Epithelial cell of proximal tubule (primary cell): ENCODE data around the gene NAPEPLD. TPM values are rescaled to one million over a fixed set of nuclear protein-coding genes. Genes with fewer than 3 reads are reported as not detected.

Experiments used
- DNase-seq: peaks from one replicate; pipeline ENCODE4 v3.0.0-alpha.2; 2011; ENCODE audit warnings: low read depth
- H3K4me3 ChIP-seq: 2 replicates; pipeline ENCODE4 v1.5.1; 2011; ENCODE audit warnings: low read depth, mild to moderate bottlenecking, low read length
- total RNA-seq: library from RNA; depleted of rRNA; stranded (reverse); fragments of >200 nt; gene quantifications from 2 replicates; pipeline ENCODE4 v1.2.3, GENCODE V29; 2015
- TF ChIP-seq, protein P1 (sequence below): conservative IDR thresholded peaks from 2 replicates; pipeline ENCODE4 v1.5.1; 2012; ENCODE audit warnings: low read depth, mild to moderate bottlenecking, low read length

Gene NAPEPLD
- total RNA-seq, 1 donor from 2014 or later, result 5.8 TPM

DNA sequence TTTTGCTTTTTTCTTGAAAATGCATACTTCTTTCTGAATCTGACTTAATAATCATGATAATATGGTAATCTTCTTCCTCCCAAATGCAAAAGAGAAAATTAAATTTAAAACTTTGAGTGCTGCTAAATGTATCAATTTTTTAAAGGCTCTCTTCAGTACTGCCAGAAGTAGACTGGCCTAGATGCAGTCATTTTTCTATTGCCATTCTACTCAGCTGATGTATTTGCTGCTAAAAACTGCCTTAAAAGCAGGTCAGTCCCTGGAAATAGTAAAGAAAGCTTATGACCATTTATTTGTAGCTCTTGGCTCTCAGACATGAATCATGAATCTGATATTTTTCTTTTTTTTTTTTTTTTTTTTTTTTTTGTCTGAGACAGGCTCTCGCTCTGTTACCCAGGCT lies 28.5 kb downstream of the NAPEPLD start:
- TF ChIP-seq, protein P1, sequence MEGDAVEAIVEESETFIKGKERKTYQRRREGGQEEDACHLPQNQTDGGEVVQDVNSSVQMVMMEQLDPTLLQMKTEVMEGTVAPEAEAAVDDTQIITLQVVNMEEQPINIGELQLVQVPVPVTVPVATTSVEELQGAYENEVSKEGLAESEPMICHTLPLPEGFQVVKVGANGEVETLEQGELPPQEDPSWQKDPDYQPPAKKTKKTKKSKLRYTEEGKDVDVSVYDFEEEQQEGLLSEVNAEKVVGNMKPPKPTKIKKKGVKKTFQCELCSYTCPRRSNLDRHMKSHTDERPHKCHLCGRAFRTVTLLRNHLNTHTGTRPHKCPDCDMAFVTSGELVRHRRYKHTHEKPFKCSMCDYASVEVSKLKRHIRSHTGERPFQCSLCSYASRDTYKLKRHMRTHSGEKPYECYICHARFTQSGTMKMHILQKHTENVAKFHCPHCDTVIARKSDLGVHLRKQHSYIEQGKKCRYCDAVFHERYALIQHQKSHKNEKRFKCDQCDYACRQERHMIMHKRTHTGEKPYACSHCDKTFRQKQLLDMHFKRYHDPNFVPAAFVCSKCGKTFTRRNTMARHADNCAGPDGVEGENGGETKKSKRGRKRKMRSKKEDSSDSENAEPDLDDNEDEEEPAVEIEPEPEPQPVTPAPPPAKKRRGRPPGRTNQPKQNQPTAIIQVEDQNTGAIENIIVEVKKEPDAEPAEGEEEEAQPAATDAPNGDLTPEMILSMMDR, result no peak
- DNase-seq, result no peak
- H3K4me3 ChIP-seq, result no peak overlapping the region

DNA sequence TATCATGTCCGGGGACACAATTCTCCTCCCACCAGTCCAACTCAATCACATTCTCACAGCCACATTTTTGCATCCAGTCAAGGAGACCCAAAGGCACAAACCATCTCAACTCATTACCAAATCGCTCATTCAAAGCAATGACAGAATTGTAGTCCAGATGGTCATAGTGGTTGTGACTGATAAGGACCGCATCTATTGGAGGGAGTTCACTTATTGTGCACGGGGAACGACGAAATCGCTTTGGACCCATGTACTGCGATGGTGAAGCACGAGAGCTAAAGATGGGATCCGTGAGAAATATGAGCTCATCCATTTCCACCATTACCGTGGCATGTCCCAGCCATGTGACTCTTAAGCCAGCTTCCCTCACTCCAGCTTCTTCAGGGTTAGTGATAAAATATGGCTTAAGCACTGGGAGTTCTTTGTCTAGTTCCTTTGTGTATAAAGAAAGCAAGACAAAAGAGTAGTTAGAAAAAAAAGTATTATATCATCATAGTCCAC lies 29.1 kb downstream of the NAPEPLD start:
- no peak for DNase-seq

DNA sequence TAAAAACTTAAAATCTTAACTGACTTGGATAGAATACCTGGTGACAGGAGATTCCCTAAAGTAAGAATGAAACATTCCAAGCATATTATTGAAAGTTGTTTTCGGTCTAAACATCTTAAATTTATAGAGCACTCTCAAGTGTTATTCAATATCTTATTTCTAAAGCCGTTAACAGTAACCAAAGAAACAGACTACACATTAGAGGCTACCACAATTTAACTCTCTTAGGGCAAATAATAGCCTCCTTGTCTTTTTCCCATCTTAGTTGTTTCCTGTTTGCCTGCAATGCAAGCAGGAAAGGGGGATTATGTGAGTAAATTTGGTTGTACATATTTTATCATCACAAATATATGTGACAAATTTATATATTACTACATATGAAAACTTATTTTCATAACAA lies 31.4 kb downstream of the NAPEPLD start:
- TF ChIP-seq, protein P1, result no peak
- no peak for DNase-seq
- no peak overlapping the region for H3K4me3 ChIP-seq

More for the DNA sequence above, 29.1 kb downstream of the NAPEPLD start:
- TF ChIP-seq, protein P1, result no peak
- H3K4me3 ChIP-seq, result no peak overlapping the region

DNA sequence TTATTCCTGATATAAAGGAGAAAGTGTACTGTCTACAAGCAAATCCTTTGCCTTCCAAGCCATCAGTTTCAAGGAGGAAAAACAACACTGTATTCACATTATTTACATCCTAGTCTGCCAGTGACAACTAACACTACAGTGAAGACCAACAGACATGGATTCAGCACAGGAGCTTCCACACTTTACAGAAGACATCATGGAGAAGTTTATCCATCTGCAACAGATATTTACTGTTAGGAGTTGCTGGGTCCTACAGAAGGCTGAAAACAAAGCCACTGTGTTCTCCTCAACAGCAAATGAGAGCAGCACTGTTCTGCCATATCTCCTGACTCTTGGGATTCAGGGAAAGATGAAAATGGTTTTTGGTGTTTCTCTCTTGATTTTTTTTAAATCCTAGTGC lies 31.9 kb downstream of the NAPEPLD start:
- TF ChIP-seq, protein P1, result no peak
- DNase-seq, result no peak
- H3K4me3 ChIP-seq, result no peak overlapping the region

DNA sequence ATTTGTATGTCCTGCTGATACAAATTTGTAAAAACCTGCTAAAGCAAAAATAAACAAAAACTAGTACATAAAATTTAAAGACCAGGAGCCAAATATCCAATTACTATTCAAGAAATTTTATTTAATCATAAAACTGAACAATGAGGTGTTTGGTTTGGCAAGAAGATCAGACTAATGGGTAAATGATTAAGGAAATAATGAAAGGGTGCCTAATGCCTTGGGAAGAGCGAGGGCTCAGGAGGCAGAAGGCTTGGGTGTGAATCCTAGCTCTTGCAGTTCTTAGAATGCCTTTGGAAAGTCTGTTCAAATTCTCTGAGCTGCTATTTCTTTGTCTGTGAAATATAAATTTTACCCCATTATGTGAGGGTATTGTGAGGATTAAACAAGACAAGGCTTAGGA lies 32.4 kb downstream of the NAPEPLD start:
- TF ChIP-seq, protein P1, result no peak

DNA sequence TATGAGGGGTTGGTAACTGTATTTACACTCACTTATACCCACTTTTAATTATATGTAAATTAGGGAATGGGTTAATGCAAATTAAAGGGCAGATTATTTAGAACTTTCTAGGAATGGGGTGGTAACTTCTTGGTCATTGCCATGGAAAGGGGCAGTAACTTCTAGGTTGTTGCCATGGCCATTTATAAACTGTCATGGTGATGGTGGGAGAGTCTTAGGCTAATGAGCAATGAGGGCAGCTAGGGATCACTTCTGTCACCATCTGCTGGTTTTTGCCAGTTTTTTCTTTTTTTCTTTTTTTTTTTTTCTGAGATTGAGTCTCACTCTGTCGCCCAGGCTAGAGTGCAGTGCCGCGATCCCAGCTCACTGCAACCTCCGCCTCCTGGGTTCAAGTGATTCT lies 33.1 kb downstream of the NAPEPLD start:
- TF ChIP-seq, protein P1, result no peak
- no peak overlapping the region for H3K4me3 ChIP-seq
- no peak for DNase-seq

More for the DNA sequence above, 32.4 kb downstream of the NAPEPLD start:
- DNase-seq, result no peak
- H3K4me3 ChIP-seq, result no peak overlapping the region

DNA sequence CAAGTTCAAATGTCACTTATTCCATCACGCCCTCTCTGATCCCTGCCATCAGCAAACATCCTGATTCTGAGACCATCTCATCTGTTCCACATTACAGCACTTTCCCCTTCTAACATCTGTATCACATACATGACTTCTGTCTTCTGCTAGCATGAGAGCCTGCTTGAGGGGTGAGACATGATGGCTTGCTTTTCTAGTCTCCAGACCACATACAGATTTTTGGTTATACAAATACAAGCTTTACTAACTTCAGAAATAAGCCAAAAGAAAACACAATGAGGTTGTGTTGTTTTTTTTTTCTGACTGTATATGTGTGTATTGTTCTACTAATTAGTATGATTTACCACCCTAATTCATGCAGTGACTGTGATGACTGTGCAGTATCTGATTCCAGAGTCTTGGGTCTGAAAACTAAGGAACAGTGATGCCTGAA lies 34.3 kb downstream of the NAPEPLD start:
- TF ChIP-seq, protein P1, result no peak

More for the DNA sequence above, 34.3 kb downstream of the NAPEPLD start:
- DNase-seq, result no peak
- no peak overlapping the region for H3K4me3 ChIP-seq
